ENCODE measurements around the gene PTCH1. TPM values are rescaled to one million over a fixed set of nuclear protein-coding genes. Genes with fewer than 3 reads are reported as not detected.

Gene PTCH1
- total RNA-seq, 2 donors from 2014 or later, result 4.6 to 13.2 TPM

GRCh38 chr9:95451065-95451426 lies 65.7 kb downstream of the PTCH1 start:
- no peak for DNase-seq (ENCODE audit: low spot score)
- intact Hi-C loops (cut with DNase I), result no loop called here

GRCh38 chr9:95450171-95451064 lies 66.4 kb downstream of the PTCH1 start:
- DNase-seq (ENCODE audit: low spot score), result no peak
- intact Hi-C loops (cut with DNase I), result no loop called here

GRCh38 chr9:95449016-95449415 lies 67.8 kb downstream of the PTCH1 start:
- intact Hi-C loops (cut with DNase I), result no loop called here
- DNase-seq (ENCODE audit: low spot score), result no peak

- intact Hi-C loops (cut with DNase I), result no loop called here
- no peak for DNase-seq (ENCODE audit: low spot score)
Measured at GRCh38 chr9:95447660-95448420, 68.9 kb downstream of the PTCH1 start.

GRCh38 chr9:95446984-95447383 lies 69.8 kb downstream of the PTCH1 start:
- intact Hi-C loops (cut with DNase I), result no loop called here
- DNase-seq (ENCODE audit: low spot score), result no peak

- intact Hi-C loops (cut with DNase I), result no loop called here
- no peak for DNase-seq (ENCODE audit: low spot score)
Measured at GRCh38 chr9:95446259-95446658, 70.5 kb downstream of the PTCH1 start.

GRCh38 chr9:95444160-95444559 lies 72.6 kb downstream of the PTCH1 start:
- intact Hi-C loops (cut with DNase I), result no loop called here
- no peak for DNase-seq (ENCODE audit: low spot score)

GRCh38 chr9:95443301-95443700 lies 73.5 kb downstream of the PTCH1 start:
- intact Hi-C loops (cut with DNase I), result no loop called here
- DNase-seq (ENCODE audit: low spot score), result no peak

- intact Hi-C loops (cut with DNase I), result no loop called here
- DNase-seq (ENCODE audit: low spot score), result no peak
Measured at GRCh38 chr9:95441081-95441480, 75.7 kb downstream of the PTCH1 start.

- no peak for DNase-seq (ENCODE audit: low spot score)
- intact Hi-C loops (cut with DNase I), result no loop called here
Measured at GRCh38 chr9:95440447-95440846, 76.3 kb downstream of the PTCH1 start.

- intact Hi-C loops (cut with DNase I), result no loop called here
- no peak for DNase-seq (ENCODE audit: low spot score)
Measured at GRCh38 chr9:95438561-95439357, 78.0 kb downstream of the PTCH1 start.

- intact Hi-C loops (cut with DNase I), result no loop called here
- no peak for DNase-seq (ENCODE audit: low spot score)
Measured at GRCh38 chr9:95437559-95437958, 79.2 kb downstream of the PTCH1 start.

- intact Hi-C loops (cut with DNase I), result no loop called here
- no peak for DNase-seq (ENCODE audit: low spot score)
Measured at GRCh38 chr9:95436416-95436815, 80.4 kb downstream of the PTCH1 start.

- DNase-seq (ENCODE audit: low spot score), result no peak
- intact Hi-C loops (cut with DNase I), result no loop called here
Measured at GRCh38 chr9:95435074-95435728, 81.6 kb downstream of the PTCH1 start.

GRCh38 chr9:95434116-95435073 lies 82.4 kb downstream of the PTCH1 start:
- intact Hi-C loops (cut with DNase I), result no loop called here
- no peak for DNase-seq (ENCODE audit: low spot score)

- intact Hi-C loops (cut with DNase I), result no loop called here
- DNase-seq (ENCODE audit: low spot score), result no peak
Measured at GRCh38 chr9:95433096-95433819, 83.5 kb downstream of the PTCH1 start.

GRCh38 chr9:95431286-95431685 lies 85.5 kb downstream of the PTCH1 start:
- no peak for DNase-seq (ENCODE audit: low spot score)
- intact Hi-C loops (cut with DNase I), result no loop called here

Measured in posterior vena cava (tissue), 2 donors.